ENCODE results near the gene RFK. TPM values are rescaled to one million over a fixed set of nuclear protein-coding genes. Genes with fewer than 3 reads are reported as not detected.
A peak's percentile ranks its signal among the peaks of the same experiment; 100 is the strongest.

The RFK gene
- total RNA-seq, 4 donors from 2014 or later: 29.3 to 40.0 (median 34.8) TPM

- 88 to 93% methylated on average over 4 of the region's 4 CpGs for WGBS, 2 donors
- Histone ChIP-seq H3K4me3 (replicated peaks in 1 of 3) (no peak overlapping the region), H3K27me3 (no peaks in the 10 kb centered on the region), H3K9me3 (no peaks in the 10 kb centered on the region), H3K27ac (no peak overlapping the region), H3K4me1 (no peaks in the 10 kb centered on the region), H3K36me3 (no peaks in the 10 kb centered on the region)
- intact Hi-C loops (cut with DNase I): no loop called here
- no peak for DNase-seq
- no peak for TF ChIP-seq POLR2A (IDR thresholded peaks at IDR 0.05)
- TF ChIP-seq CTCF (IDR thresholded peaks at IDR 0.05): no peak
Observed at GRCh38 chr9:76424491-76424890, 30.3 kb upstream of the RFK start.

DNA sequence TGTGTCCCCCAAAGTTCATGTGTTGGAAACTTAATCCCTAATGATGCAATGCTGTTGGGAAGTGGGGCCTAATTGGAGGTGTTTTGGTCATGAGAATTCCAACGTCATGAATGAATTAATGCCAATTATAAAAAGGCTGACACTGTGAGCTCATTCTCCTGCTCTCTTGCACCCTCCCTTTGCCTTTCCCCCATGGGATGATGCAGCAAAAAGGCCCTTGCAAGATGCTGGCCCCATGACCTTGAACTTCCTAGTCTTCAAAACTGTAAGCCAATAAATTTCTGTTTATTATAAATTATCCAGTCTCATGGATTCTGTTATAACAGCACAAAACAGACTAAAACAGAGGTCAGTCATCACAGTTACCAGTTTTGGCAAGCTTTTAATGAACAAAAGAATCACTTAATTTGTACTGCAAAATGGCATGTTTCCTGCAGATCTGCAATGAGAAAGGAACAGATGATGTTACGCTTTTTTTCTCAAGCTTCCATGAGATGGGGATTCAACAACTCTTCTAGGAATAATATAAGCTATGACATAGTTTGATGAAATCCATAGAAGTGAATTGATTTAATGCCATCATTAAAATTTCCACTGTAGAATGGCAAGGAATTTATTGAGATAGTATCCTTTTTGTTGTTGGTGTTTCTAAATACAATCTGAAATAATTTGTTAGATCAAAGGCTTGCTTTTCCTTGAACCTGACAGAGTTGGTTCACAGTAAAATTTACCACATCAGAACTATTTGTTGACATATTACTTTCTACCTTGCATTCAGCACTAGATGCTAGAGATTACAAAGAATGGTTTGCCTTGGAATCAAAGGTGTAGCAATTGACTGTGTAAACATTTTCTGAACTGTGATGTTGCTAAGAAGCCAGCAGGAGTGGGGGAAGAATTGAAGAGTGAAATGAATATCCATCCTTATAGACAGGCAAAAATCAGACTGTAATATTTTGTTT, 29.3 kb upstream of the RFK start:
- Histone ChIP-seq H3K4me3 (replicated peaks in 1 of 3) (no peak overlapping the region), H3K9me3 (no peaks in the 10 kb centered on the region), H3K27me3 (no peaks in the 10 kb centered on the region), H3K27ac (no peak overlapping the region), H3K4me1 (no peaks in the 10 kb centered on the region), H3K36me3 (no peaks in the 10 kb centered on the region)
- DNase-seq: no peak
- intact Hi-C loops (cut with DNase I): no loop called here
- no peak for TF ChIP-seq POLR2A (IDR thresholded peaks at IDR 0.05)
- no peak for TF ChIP-seq CTCF (IDR thresholded peaks at IDR 0.05)
- 46 to 97% methylated on average over 1 to 2 of the region's 2 CpGs for WGBS, 2 donors

GRCh38 chr9:76419782-76420380, 25.7 kb upstream of the RFK start:
- intact Hi-C loops (cut with DNase I): no loop called here
- Histone ChIP-seq H3K27ac (no peak overlapping the region), H3K4me3 (replicated peaks in 1 of 3) (no peak overlapping the region), H3K9me3 (no peaks in the 10 kb centered on the region), H3K4me1 (no peaks in the 10 kb centered on the region), H3K36me3 (no peaks in the 10 kb centered on the region), H3K27me3 (no peaks in the 10 kb centered on the region)
- DNase-seq: no peak
- TF ChIP-seq CTCF (IDR thresholded peaks at IDR 0.05): peak in 2 of 6 experiments; percentile 20 to 50
- no peak for TF ChIP-seq POLR2A (IDR thresholded peaks at IDR 0.05)
- WGBS, 2 donors: 73 to 80% methylated on average over 2 of the region's 2 CpGs

GRCh38 chr9:76417394-76417793, 23.2 kb upstream of the RFK start:
- TF ChIP-seq POLR2A (IDR thresholded peaks at IDR 0.05) (no peak), CTCF (IDR thresholded peaks at IDR 0.05) (no peak)
- no peak for DNase-seq
- no peak overlapping the region for H3K4me3 ChIP-seq (replicated peaks in 1 of 3)
- intact Hi-C loops (cut with DNase I): no loop called here
- no peaks in the 10 kb centered on the region for H3K27me3 ChIP-seq
- no peaks in the 10 kb centered on the region for H3K36me3 ChIP-seq
- WGBS, 2 donors: 0% methylated on average over 1 of the region's 1 CpG
- no peaks in the 10 kb centered on the region for H3K4me1 ChIP-seq
- no peaks in the 10 kb centered on the region for H3K9me3 ChIP-seq
- no peak overlapping the region for H3K27ac ChIP-seq

DNA sequence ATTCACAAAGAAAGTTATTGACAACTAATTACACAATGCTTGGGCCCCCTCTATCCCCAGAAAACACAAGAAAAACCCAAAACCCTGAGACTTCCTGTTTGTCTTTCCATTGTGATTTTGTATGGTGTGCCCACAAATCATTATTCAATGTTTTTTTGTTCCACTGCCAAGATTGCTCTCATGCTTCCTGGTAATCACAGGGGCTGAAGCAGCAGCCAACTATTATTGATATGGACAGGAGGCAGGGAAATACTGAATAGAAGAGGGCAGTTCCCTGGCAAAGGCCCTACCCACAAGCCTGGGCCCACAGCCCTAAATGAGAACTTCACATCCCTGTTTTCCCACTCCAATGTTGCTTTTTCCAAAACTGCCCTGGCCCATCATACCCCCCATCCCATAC, 21.5 kb upstream of the RFK start:
- DNase-seq: no peak

More for the DNA sequence above, 21.5 kb upstream of the RFK start:
- intact Hi-C loops (cut with DNase I): no loop called here
- TF ChIP-seq POLR2A (IDR thresholded peaks at IDR 0.05): no peak
- TF ChIP-seq CTCF (IDR thresholded peaks at IDR 0.05): no peak
- no peaks in the 10 kb centered on the region for H3K27me3 ChIP-seq
- H3K4me1 ChIP-seq: no peaks in the 10 kb centered on the region
- no peak overlapping the region for H3K4me3 ChIP-seq (replicated peaks in 1 of 3)
- H3K27ac ChIP-seq: no peak overlapping the region
- no peaks in the 10 kb centered on the region for H3K9me3 ChIP-seq
- no peaks in the 10 kb centered on the region for H3K36me3 ChIP-seq

All from thyroid gland (tissue), 4 donors.